ENCODE measurements around the gene ZIK1.

Gene ZIK1

GRCh38 chr19:57583521-57584416 lies at the start of gene ZIK1:
ZIK1 (plus strand) TSS chr19:57584145; CDS start chr19:57584357, 212 bp downstream.
- DNase-seq (ENCODE audit: low spot score): peak; percentile 96

DNA sequence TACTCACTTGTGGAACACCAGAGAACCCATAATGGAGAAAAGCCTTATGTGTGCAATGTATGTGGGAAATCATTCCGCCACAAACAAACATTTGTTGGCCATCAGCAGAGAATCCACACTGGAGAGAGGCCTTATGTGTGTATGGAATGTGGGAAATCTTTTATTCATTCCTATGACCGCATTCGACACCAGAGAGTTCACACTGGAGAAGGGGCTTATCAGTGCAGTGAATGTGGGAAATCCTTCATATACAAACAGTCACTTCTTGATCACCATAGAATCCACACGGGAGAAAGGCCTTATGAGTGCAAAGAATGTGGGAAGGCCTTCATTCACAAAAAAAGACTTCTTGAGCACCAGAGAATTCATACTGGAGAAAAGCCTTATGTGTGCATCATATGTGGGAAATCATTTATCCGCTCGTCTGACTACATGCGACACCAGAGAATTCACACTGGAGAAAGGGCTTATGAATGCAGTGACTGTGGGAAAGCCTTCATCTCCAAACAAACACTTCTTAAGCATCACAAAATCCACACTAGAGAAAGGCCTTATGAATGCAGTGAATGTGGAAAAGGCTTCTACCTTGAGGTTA lies 45.9 kb upstream of the ZIK1 start:
- DNase-seq (ENCODE audit: low spot score): no peak

DNA sequence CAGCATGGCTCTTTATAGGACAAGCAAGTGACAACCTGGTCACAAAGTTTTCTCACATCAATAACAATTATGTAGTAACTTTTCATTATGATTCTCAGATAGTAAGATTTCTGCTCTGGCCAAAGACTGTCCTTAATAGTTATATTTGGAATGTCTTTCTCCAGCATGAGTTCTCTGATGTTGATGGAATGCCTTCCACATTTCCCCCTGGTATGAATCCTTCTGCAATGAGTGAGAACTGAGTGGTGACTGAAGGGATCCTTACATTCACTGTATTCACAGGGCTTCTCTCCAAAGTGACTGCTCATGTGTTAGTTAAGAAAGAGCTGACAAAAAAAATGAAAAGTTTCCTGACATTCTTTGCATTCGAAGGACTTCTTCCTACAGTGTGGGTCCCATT lies 37.4 kb upstream of the ZIK1 start:
- DNase-seq (ENCODE audit: low spot score): no peak

- no peak for DNase-seq (ENCODE audit: low spot score)
Observed at GRCh38 chr19:57552432-57552831, 31.5 kb upstream of the ZIK1 start.

DNA sequence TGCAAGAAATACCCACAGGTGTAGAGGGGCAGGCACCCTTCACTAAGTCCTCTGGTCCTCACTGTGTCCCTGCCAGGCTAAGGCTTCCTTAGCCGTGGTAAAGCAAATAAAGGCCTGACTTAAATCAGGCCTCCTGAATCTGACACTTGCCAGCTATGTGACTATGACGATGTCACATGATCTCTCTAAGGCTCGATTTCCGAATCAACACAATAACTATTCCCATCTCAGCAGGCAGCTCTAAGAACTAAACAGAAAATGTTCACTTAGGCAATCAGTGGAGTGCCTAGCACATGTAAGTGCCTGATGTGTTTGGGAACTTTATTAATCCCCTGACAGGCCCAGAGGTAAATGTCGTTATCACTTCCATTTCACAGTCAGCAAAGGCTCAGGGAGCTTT lies 26.3 kb upstream of the ZIK1 start:
- DNase-seq (ENCODE audit: low spot score): no peak

DNA sequence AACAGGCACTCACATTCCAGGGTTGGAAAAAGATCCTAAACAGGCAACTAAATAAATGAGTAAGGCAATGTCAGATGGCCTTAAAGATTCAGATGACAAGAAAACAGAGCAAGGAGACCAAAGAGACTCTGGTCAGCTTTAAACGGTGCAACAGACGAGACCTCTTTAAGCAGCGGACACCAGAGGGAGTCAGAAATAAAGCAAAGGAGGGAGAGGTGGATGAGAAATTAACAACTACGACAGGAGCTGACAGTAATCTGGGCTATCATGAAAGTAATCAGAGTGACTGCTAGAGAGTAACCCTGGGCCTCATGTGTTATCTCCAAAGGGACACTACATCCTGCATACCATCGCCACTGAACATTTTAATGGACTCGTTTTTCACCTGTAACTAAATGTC lies 25.4 kb upstream of the ZIK1 start:
- peak; percentile 26 for DNase-seq (ENCODE audit: low spot score)

- DNase-seq (ENCODE audit: low spot score): peak; percentile 57
Observed at GRCh38 chr19:57559008-57559403, 24.9 kb upstream of the ZIK1 start.

- DNase-seq (ENCODE audit: low spot score): peak; percentile 97
Observed at GRCh38 chr19:57559404-57560025, 24.4 kb upstream of the ZIK1 start, which contains the start of gene ZNF550. ZNF550 (minus strand) TSS chr19:57559863; CDS start chr19:57559682, 181 bp downstream.

DNA sequence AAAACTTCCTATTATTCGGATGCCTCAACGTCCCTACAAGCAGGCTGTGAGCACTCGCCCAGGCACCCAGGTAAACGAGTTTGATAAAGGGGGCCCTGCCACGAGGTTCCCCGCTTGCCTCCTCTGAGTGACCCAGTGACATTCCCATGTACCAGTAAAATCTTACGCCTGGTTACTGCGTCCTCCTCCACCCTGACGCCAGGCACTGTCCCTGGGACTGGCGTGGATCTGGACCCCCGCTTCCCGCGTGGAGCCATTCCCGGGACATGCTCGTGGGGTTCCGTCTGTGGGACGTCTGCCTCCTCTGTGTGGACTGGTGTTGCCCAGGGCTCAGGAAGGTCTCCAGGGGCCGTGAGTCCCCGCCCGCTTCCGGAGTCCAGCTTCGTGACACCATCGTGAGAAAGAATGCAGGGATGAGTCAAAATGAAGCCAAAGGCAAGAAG lies 23.9 kb upstream of the ZIK1 start:
- DNase-seq (ENCODE audit: low spot score): peak; percentile 85

- no peak for DNase-seq (ENCODE audit: low spot score)
Observed at GRCh38 chr19:57563547-57563946, 20.4 kb upstream of the ZIK1 start.

GRCh38 chr19:57566396-57567265 lies 17.3 kb upstream of the ZIK1 start:
- no peak for DNase-seq (ENCODE audit: low spot score)

DNA sequence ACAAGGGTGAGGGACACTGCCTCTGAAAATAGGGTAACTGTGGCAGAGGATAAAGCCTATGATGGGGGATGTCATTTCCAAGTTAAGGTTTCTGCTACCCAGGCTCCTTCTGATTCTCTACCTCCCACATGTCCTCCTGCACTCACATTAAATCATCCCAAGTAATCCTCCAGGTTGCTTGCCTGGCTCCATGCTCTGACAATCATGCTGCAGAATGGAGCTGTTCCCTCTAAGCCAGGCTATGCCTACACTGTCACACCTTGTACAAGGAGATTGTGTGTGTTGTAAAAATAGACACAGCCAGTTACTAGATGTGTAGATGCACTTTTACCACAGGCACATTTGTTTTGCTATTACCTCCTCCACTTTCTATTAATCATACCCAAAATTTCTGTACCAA lies 13.2 kb upstream of the ZIK1 start:
- DNase-seq (ENCODE audit: low spot score): no peak

GRCh38 chr19:57572415-57572947 lies 11.5 kb upstream of the ZIK1 start:
- no peak for DNase-seq (ENCODE audit: low spot score)

DNA sequence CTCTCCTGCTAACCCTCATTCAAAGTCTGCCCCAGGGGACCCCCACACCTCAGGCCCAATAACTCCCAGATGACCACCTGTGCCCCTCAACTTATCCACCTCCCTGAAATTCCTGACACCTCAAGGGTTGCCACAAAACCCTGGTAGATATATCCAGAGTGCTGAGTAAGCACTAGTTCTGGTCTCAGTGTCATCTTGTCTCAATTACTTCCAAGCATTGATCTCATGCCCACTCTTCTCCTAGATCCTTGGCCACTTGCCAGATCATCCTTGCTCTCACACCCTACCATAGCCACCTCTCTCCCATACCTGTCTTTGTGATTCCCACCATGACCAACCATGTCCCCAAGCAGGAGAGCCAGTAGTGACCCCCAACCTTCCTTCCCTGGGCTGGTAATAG lies 7.3 kb upstream of the ZIK1 start:
- no peak for DNase-seq (ENCODE audit: low spot score)

DNA sequence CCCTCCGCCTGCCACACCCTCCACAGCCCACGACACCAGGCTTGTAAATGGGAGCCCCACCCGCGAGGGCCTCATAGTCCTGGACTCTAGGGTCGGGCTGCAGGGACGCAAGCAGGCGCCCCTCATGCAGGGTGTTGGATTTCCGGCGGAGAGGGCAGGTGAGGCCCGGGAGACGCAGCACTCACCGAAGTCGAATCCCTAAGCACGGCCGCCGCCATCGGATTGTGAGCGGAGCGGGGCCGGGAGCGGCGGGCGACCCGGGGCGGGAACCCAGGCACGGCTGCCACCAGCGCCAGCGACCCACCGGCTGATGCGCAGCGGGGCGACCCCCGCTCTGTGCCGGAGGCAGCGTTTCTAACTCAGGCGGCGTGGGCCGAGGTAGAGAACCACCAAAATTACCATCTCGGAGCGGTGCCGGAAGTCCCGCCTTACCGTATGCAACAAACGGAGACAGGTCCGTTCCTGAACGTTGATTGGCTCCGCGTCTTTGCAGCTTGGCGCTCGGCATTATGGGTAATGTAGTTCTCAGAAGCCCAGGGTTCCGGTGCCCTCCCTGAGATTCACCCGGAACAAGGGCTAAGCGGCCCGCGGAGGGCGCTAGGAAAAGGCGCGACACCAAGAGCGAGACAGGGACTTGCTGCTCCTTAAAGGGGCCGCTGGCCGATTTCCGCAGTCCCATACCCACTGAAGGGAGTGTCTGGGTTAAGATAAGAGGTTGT lies 5.3 kb upstream of the ZIK1 start, which contains the start of gene ZNF416:
ZNF416 (minus strand) TSS at position 425 of the 719 bp plus-strand sequence; CDS start at position 218, 207 bp downstream.
- peak; percentile 98 for DNase-seq (ENCODE audit: low spot score)

- DNase-seq (ENCODE audit: low spot score): no peak
Observed at GRCh38 chr19:57583104-57583520, 833 bp upstream of the ZIK1 start.

- DNase-seq (ENCODE audit: low spot score): peak; percentile 57
Observed at GRCh38 chr19:57587529-57587928, 3.6 kb downstream of the ZIK1 start.

- DNase-seq (ENCODE audit: low spot score): no peak
Observed at GRCh38 chr19:57599377-57599760, 15.4 kb downstream of the ZIK1 start.

DNA sequence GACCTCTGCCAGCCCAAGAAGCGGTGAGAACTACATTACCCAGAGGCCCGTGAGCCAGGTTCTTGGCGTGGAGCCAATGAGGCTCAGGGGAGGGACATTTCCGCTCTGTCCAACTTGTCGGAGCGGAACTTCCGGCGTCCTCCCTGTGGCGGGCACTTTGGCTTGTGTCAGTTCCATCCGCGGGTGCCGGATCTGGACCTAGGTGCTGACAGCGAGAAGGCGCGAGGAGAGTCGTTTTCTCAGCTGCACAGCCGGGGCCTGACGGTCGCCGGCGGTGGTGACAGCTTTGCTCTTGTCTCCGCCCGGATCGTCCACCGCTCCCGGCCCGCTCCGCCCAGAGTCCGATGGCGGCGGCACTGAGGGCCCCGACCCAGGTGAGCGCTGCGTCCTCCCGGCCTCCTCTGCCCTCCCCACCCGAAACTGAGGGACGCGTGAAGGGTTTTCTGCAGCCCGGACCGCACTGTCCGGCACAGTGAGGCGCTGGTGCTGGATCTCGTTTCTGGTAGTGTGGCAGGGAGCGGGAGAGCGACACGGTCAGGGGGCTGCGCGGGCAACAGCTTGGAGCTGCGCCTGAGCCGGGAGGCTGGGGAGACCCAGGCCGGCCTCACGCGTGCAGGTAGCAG lies 15.9 kb downstream of the ZIK1 start, which contains the start of gene ZNF530:
ZNF530 (plus strand) TSS at position 125 of the 623 bp plus-strand sequence. CDS start 4,461 bp downstream, outside the sequence.
- DNase-seq (ENCODE audit: low spot score): peak; percentile 96

DNA sequence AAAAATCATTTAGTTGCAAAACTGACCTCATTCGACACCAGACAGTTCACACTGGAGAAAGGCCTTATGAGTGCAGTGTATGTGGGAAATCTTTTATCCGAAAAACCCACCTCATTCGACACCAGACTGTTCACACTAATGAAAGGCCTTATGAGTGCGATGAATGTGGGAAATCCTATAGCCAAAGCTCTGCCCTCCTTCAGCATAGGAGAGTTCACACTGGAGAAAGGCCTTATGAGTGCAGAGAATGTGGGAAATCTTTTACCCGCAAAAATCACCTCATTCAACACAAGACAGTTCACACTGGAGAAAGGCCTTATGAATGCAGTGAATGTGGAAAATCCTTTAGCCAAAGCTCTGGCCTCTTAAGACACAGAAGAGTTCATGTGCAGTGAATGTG lies 23.0 kb downstream of the ZIK1 start:
- no peak for DNase-seq (ENCODE audit: low spot score)
